GM23338 (cell line): Measurements from ENCODE around the gene AGTRAP.

Experiments used
- CREB1 ChIP-seq: fragments of 250-450 bp; sonication (Bioruptor Pico); IDR thresholded peaks from 2 replicates; pipeline ENCODE4 v1.5.0; 2020; ENCODE audit warnings: low read depth, mild to moderate bottlenecking, moderate library complexity
- CTCF ChIP-seq, 2 experiments: fragments of 200-600 bp in 1 of 2; sonication (generic) in 1 of 2; conservative IDR thresholded peaks; 2 replicates each; pipeline versions ENCODE4 v1.5.1 to v1.6.1; 2016 to 2017; ENCODE audit warnings: antibody characterized with exemption in 2 of 2, low read depth in 2 of 2, mild to moderate bottlenecking in 2 of 2, moderate library complexity in 1 of 2
- EZH2 ChIP-seq: fragments of 200-600 bp; sonication (generic); IDR thresholded peaks from one replicate; pipeline ENCODE4 v1.8.0; 2017; ENCODE audit warnings: antibody characterized with exemption, mild to moderate bottlenecking, low read depth; ENCODE audit not compliant: unreplicated experiment
- EZH2phosphoT487 ChIP-seq: fragments of 200-600 bp; sonication (generic); IDR thresholded peaks from one replicate; pipeline ENCODE4 v1.8.1; 2018; ENCODE audit warnings: antibody characterized with exemption; ENCODE audit not compliant: unreplicated experiment
- JUNB ChIP-seq: IDR thresholded peaks from one replicate; pipeline ENCODE4 v1.6.1; 2016; ENCODE audit warnings: antibody characterized with exemption; ENCODE audit not compliant: unreplicated experiment
- POLR2AphosphoS5 ChIP-seq: IDR thresholded peaks from 2 replicates; pipeline ENCODE4 v1.6.1; 2016; ENCODE audit warnings: antibody characterized with exemption, low read depth
- REST ChIP-seq: IDR thresholded peaks from one replicate; pipeline ENCODE4 v1.6.1; 2018; ENCODE audit warnings: antibody characterized with exemption; ENCODE audit not compliant: unreplicated experiment
- ZNF114 ChIP-seq: fragments of 250-450 bp; sonication (Bioruptor Pico); IDR thresholded peaks from 2 replicates; pipeline ENCODE4 v1.5.0; 2020; ENCODE audit warnings: mild to moderate bottlenecking, moderate library complexity
- ZNF331 ChIP-seq: fragments of 250-450 bp; sonication (Bioruptor Pico); IDR thresholded peaks from 2 replicates; pipeline ENCODE4 v1.5.0; 2020; ENCODE audit warnings: low read depth, mild to moderate bottlenecking, moderate library complexity

GRCh38 chr1:11799099-11799498 lies 63.2 kb downstream of the AGTRAP start:
- TF ChIP-seq CTCF (conservative IDR thresholded peaks at IDR 0.05; ENCODE audit: low read depth in 2 of 2): no peak
- no peak for TF ChIP-seq EZH2
- no peak for TF ChIP-seq POLR2AphosphoS5
- no peak for TF ChIP-seq REST
- no peak for TF ChIP-seq CREB1 (CRISPR knock-in tag)
- no peak for TF ChIP-seq ZNF331 (CRISPR knock-in tag)
- no peak for TF ChIP-seq EZH2phosphoT487
- no peak for TF ChIP-seq JUNB
- TF ChIP-seq ZNF114 (CRISPR knock-in tag): no peak
